DMS153 treated with DMSO at 0.1 percent for 48 hours (cell line): ENCODE results near the gene CCDC159.
A peak's percentile ranks its signal among the peaks of the same experiment; 100 is the strongest.

ENCODE experiments used
- DNase-seq: peaks from one replicate; lab custom pipeline; 2025; ENCODE audit not compliant: unreplicated experiment; lab: John Stamatoyannopoulos, UW

The CCDC159 gene

GRCh38 chr19:11384778-11385129 is 38.4 kb downstream of the CCDC159 start:
- no peak for DNase-seq

DNA sequence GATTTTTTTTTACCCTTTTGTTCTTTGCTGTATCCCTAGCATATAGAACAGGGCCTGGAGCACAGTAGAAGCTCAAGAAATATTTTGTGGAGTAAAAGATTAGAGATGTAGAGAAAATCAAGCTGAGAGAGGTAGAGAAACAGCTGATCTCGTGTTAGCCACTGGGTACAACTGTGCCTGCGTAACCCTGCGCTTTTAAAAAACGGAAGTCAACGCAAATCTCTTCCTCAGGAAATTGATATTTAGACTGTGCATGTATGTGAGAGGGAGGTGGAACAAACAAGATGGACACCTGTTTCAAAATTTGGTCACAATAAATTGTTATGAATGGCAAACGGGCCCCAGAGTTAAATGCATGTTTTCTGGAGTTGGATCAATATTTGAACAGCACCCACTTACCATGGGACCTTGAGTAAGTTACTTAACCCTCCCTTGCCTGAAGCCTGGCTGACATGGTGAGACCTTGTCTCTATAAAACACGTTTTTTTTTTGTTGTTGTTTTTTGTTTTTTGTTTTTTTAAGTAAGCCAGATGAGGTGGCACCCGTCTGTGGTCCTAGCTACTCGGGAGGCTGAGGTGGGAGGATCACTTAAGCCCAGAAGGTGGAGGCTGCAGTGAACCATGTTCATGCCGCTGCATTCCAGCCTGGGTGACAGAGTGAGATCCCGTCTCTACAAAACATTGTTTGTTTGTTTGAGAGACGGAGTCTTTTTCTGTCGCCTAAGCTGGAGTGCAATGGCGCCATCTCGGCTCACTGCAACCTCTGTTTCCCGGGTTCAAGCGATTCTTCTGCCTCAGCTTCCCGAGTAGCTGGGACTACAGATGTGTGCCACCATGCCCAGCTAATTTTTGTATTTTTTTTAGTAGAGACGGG is 41.1 kb downstream of the CCDC159 start:
- peak; percentile 42 for DNase-seq

DNA sequence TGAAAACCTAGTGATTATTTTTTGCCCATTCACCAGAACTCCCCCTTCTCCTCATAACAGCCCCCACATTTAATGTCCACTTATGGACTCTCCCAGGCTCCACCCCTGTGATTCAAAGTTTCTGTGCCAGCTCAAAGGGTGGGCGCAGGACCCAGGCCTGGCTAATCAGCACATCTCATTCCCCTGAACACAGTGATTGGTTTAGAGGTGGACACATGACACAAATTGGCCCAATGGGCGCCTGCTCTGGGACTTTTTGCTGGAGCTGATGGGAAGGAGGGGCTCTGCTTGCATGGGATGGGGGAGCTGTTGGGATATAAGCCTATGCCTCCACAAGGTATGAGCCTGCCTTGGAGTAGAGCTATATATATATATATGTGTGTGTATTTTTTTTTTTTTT is 44.0 kb downstream of the CCDC159 start:
- no peak for DNase-seq

DNA sequence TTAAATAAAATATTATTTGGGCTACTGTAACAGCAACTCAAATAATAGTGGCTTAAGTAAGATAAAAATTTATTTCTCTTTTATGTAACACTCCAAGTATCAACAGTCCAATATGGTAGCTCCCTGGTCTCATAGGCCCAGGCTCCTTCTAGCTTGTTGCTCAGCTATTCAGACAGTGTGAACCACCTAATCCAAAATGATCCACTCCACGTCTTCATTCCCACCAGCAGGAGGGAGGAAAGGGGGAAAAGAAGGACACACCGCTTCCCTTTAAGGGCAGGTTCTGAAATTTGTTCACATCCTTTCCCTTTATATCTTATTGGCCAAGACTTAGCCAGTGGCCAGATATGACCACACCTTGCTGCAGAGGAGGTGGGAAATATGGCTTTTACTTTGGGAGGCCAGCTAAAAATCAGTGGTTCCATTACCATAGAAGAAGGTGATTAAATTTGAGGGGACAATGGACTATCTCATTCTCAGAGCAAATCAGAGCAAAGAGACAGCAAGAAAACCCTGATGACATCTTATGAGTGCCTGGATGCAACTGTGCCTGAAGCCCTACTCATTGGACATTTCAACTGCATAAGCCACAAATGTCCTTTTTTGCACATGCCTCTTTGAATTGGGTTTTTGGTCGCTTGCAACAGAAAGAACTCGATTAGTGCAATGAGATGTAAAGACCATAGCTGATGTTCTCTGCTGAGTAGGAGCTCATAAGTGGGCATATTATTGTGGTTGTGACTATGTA is 44.8 kb downstream of the CCDC159 start:
- DNase-seq: no peak

- no peak for DNase-seq
These were observed 50.8 kb downstream of the CCDC159 start for GRCh38 chr19:11397089-11397610.

- DNase-seq: no peak
These were observed 53.3 kb downstream of the CCDC159 start for GRCh38 chr19:11399667-11400066.

GRCh38 chr19:11400798-11401197 is 54.5 kb downstream of the CCDC159 start:
- DNase-seq: no peak

DNA sequence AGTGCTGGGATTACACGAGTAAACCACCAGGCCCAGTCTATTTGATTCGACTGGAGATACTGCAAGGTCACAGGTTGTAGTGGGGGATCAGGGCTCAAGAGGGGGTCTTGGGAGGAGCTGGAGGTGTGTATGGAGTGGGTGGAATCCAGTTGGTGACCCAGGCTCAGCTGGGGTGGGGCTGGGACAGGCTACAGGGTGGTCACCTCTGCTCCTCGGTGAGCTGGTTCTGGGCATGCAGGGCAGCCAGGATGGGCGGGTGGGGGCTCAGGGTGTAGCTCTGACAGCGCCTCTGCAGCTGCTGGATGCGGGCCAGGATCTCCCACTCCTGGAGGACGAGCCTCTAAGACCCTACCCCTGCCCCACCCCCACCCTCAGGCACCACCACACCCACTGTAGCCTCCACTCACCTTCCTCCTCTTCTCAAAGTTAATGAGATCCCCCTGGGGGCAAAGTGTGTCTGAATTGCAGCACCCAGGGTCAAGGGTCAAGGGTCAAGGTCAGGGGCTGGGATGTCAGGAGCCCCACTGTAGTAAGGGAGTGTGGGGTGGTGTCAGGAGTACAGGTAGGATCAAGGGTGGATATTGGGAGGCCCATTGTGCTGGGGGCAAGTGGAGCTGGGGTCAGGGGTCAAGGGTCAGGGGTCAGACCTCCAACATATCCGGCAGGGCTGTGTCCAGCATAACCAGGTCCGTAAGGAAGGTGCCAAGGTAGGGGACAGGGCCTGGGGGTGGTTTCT is 55.7 kb downstream of the CCDC159 start:
- DNase-seq: no peak
